H7 (cell line): ENCODE data around the gene RASL11A. TPM values are rescaled to one million over a fixed set of nuclear protein-coding genes. Genes with fewer than 3 reads are reported as not detected.
A peak's percentile ranks its signal among the peaks of the same experiment; 100 is the strongest.
"Not testable (repeated sequence)": the region's sequence is repeated elsewhere in the genome, so short reads cannot be mapped to it uniquely, and the experiment has no call there.

Source experiments
- DNase-seq: peaks from one replicate; pipeline ENCODE4 v3.0.0; 2012
- H3K27me3 ChIP-seq: 2 replicates; pipeline ENCODE4 v1.6.0; 2011; ENCODE audit warnings: mild to moderate bottlenecking, low read length; ENCODE audit not compliant: control insufficient read depth, insufficient read depth
- H3K36me3 ChIP-seq: replicated peaks from 2 replicates; pipeline ENCODE4 v1.5.1; 2011; ENCODE audit warnings: low read length; ENCODE audit not compliant: control insufficient read depth, insufficient read depth
- H3K4me3 ChIP-seq: 2 replicates; pipeline ENCODE4 v1.5.1; 2011; ENCODE audit warnings: low read depth, mild to moderate bottlenecking, control low read depth, low read length, moderate library complexity; ENCODE audit not compliant: insufficient read depth
- total RNA-seq: library from RNA; depleted of rRNA; stranded (reverse); fragments of >200 nt; shearing (Covaris generic); gene quantifications from 2 replicates; pipeline ENCODE4 v1.2.3, GENCODE V29; 2014; rRNA removed

Gene RASL11A, protein sequence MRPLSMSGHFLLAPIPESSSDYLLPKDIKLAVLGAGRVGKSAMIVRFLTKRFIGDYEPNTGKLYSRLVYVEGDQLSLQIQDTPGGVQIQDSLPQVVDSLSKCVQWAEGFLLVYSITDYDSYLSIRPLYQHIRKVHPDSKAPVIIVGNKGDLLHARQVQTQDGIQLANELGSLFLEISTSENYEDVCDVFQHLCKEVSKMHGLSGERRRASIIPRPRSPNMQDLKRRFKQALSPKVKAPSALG
- total RNA-seq = 3.3 and 3.5 TPM in 2 replicates

DNA sequence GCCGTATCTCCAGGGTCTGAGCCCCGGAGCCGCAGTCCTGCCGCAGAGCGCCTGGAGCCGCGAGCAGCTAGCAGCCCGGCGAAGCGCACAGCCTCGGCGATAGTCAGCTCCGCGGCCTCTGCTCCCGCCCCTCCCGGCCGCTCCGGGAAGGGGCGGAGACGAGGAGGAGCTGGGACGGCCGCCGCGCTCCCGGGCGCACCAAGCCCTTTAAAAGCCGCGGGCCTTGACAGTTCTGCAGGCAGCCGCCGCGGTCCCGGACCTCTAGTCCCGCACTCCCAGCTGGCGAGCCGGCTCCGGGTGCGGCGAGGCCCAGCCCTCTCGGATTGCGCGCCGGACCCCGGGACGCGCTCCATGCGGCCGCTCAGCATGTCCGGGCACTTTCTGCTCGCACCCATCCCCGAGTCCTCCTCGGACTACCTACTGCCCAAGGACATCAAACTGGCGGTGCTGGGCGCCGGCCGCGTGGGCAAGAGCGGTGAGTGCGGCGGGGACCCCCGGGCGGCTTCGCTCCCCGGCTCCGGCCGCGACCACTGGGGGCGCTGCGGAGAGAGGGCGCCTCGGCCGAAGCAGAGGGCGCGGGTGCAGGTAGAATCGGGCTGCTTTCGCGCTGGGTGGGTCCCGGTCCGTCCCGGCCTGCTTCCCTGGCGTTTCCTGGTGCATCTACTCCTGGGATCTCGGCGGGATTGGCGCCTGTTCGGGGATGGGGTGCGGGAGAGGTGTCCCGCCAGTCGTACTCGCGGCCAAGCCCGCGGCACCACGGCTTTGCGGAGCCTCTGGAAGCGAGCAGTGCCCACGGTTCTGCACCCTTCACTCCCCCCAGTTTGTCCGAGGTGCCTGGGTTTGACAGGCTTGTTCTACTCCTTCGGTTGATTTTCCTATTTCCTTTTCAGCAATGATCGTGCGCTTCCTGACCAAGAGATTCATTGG lies at the start of gene RASL11A:
Gene RASL11A, plus strand, starts transcription at position 237 of the 927 bp plus-strand sequence. Its CDS starts 115 bp downstream, at position 352.
- DNase-seq = peak; percentile 93
- peak within 1 kb of the TSS; percentile 79 for H3K4me3 ChIP-seq
- H3K27me3 ChIP-seq = peaks cover 14% of the 10 kb centered on the region
- H3K36me3 ChIP-seq = no peaks in the 10 kb centered on the region; the same call in 1 of the 2 replicates

- not testable (repeated sequence) for DNase-seq, H3K4me3 ChIP-seq, H3K27me3 ChIP-seq, H3K36me3 ChIP-seq
Measured at GRCh38 chr13:27222100-27222499, 48.5 kb upstream of the RASL11A start.

DNA sequence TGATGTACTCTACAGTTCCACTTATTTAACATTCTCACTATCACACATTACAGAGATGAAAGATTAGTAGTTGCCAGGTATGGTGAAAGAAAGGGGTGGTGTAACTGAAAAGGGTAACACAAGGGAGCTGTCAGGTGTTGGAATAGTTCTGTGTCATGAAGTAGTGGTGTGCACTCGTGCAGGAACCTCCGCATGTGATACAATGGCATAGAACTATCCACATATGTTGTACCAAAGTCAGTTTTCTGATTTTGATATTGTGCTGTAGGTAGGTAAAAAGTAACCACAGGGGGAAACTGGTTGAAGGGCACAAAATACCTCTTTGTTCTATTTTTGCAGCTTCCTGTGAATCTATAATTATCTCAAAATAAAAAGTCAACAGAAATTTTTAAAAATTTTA lies 43.6 kb upstream of the RASL11A start:
- DNase-seq = no peak
- no peaks in the 10 kb centered on the region; the same call in 1 of the 2 replicates for H3K27me3 ChIP-seq
- no peak overlapping the region for H3K4me3 ChIP-seq
- no peaks in the 10 kb centered on the region for H3K36me3 ChIP-seq

GRCh38 chr13:27228131-27228530 lies 42.5 kb upstream of the RASL11A start:
- no peak overlapping the region for H3K4me3 ChIP-seq
- no peaks in the 10 kb centered on the region; the same call in 1 of the 2 replicates for H3K27me3 ChIP-seq
- H3K36me3 ChIP-seq = no peaks in the 10 kb centered on the region
- no peak for DNase-seq

- no peak overlapping the region for H3K4me3 ChIP-seq
- H3K36me3 ChIP-seq = no peaks in the 10 kb centered on the region
- DNase-seq = no peak
- H3K27me3 ChIP-seq = no peaks in the 10 kb centered on the region; the same call in 1 of the 2 replicates
Measured at GRCh38 chr13:27229642-27230041, 41.0 kb upstream of the RASL11A start.

DNA sequence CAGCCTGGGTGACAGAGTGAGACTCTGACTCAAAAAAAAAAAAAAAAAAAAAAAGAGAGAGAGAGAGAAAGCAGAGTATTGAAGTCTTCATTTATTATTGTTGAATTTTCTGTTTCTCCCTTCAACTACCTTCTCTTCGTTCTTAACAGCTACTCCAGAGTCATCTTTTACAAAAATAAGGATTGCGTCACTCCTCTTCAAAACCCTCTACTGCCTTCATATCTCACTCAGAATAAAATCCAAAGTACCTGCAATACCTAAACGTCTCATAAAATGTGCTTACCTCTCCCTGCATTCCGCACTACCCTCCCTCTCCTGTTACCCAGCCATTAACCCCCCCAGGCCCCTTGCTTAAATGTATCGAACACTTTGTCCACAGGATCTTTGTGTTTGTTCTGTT lies 36.7 kb upstream of the RASL11A start:
- Histone ChIP-seq H3K4me3 (no peak overlapping the region), H3K27me3 (no peaks in the 10 kb centered on the region), H3K36me3 (no peaks in the 10 kb centered on the region)
- no peak for DNase-seq

GRCh38 chr13:27236478-27236877 lies 34.2 kb upstream of the RASL11A start:
- H3K4me3 ChIP-seq = no peak overlapping the region
- DNase-seq = no peak
- H3K36me3 ChIP-seq = no peaks in the 10 kb centered on the region
- H3K27me3 ChIP-seq = no peaks in the 10 kb centered on the region

DNA sequence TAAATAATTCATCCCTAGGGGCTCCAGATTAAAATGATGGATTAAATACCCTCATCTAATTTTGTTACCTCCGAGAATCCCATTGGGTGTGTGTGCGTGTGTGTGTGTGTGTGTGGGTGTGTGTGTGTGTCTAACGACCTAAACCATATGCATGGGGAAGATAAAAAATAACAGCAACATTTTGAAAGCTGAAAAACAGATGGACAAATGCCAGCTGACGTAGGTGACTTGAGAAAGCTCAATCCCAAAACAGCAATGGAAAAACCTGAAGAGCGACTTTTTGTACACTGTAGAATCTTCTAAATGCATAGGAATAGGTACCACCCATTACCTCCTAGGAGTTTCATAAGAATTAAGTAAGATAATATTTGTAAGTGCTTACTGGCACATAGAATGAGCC lies 27.9 kb upstream of the RASL11A start:
- no peak overlapping the region for H3K4me3 ChIP-seq
- H3K27me3 ChIP-seq = no peaks in the 10 kb centered on the region
- no peak for DNase-seq
- no peaks in the 10 kb centered on the region for H3K36me3 ChIP-seq

GRCh38 chr13:27245610-27246009 lies 25.0 kb upstream of the RASL11A start:
- H3K4me3 ChIP-seq = no peak overlapping the region
- DNase-seq = no peak
- no peaks in the 10 kb centered on the region for H3K36me3 ChIP-seq
- H3K27me3 ChIP-seq = no peaks in the 10 kb centered on the region

DNA sequence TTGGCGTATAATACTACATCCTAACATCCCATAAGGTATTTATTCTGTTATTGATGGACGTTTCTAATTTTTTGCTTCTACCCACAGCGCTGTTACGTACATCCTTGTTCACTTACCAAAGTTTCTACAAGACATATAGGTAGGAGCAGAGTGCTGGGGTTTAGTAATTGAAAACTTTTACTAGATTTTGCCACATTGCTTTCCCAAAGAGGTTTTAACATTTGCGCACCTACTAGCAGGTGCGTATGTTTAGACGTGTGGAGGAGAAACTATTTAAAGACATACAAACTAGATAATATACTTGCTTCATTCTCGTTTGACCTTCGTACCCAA lies 19.8 kb upstream of the RASL11A start:
- no peak for DNase-seq
- H3K4me3 ChIP-seq = peak overlapping the region; percentile 97

DNA sequence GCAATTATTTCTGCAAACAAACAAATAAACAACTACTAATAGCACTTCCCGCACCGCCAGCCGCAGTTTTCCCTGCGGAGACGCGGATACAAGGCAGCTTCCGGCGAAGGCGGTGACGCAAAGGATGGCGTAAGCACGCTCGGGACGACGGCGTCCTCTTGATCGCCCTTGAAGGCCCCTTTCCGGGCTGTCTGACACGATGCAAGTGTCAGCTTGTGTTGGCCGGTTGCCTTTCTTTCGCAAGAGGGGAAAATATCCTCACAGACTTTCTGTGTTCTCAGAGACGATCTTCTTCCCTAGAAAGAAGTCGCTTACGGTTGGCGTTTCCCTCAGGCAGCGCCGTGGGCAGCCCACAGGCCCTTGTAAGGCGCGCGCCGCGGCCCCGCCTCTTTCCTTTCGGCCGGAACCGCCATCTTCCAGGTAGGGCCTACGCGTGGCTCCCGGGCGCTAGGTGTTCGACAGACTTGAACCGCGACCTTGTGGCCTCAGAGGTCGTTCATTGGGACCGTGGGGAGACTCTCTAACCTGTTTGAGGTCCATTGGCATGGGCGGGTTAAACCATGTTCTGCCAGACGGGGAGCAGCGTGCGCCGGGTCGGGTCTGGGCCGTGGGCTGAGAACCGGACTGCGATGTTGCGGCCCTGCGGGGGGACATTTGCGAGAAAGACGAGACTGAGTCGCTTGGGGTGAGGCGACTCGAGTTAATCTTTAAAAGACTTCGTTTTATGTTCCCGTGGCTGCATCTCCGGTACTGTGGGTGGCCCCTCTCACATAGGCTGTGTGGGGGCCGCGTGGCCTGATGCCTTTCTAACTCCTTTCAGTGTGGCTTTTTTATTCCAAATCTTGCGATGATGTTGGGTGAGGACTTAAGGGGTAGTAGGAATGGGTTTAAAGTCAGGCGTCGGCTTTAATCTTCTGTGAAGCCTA lies 19.2 kb upstream of the RASL11A start, which contains the start of gene RPL21:
Gene RPL21, plus strand, starts transcription at position 393 of the 926 bp plus-strand sequence. CDS start 2,219 bp downstream, outside the sequence.
- Histone ChIP-seq H3K36me3 (peaks cover 18% of the 10 kb centered on the region), H3K4me3 (peak within 1 kb of the TSS; percentile 97), H3K27me3 (no peaks in the 10 kb centered on the region)
- DNase-seq = peak; percentile 84

More for the DNA sequence above, 19.8 kb upstream of the RASL11A start:
- Histone ChIP-seq H3K36me3 (peaks cover 17% of the 10 kb centered on the region), H3K27me3 (no peaks in the 10 kb centered on the region)

DNA sequence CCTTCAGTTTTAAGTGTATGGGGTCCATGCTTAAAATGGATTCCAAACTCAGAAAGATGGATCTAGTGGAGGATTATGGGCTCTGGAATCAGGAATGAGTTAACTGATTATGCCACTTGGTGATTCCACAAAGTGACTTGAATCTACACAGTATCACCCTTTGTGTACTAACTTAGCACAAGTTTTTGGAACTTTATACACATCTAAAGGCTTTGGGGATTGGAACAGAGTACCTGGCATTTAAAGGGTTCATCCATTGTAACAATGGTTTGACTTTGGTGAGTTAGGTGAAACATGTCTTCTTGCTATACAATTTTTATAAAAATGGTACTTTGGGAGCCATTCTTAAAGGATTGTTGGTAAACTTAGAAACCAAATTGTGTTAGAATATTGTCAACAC lies 18.2 kb upstream of the RASL11A start:
- DNase-seq = no peak
- peak overlapping the region; percentile 97 for H3K4me3 ChIP-seq
- H3K27me3 ChIP-seq = no peaks in the 10 kb centered on the region
- peaks cover 23% of the 10 kb centered on the region for H3K36me3 ChIP-seq

DNA sequence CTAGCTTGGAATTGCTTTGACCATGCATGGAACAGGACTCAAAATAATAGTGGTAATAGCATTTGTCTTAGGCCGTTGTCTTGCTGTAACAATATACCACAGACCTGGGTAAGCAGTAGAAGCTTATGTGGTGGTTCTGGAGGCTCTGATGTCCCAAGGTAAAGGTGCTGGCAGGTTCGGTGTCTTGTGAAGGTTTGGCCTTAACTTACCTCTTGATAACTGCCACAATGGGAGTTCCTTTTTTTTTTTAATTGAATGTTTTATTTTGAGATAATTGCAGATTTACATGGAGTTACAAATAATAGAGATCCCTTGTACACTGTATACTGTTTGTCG lies 13.4 kb upstream of the RASL11A start:
- Histone ChIP-seq H3K27me3 (no peaks in the 10 kb centered on the region), H3K36me3 (peaks cover 26% of the 10 kb centered on the region), H3K4me3 (no peak overlapping the region)
- DNase-seq = no peak

DNA sequence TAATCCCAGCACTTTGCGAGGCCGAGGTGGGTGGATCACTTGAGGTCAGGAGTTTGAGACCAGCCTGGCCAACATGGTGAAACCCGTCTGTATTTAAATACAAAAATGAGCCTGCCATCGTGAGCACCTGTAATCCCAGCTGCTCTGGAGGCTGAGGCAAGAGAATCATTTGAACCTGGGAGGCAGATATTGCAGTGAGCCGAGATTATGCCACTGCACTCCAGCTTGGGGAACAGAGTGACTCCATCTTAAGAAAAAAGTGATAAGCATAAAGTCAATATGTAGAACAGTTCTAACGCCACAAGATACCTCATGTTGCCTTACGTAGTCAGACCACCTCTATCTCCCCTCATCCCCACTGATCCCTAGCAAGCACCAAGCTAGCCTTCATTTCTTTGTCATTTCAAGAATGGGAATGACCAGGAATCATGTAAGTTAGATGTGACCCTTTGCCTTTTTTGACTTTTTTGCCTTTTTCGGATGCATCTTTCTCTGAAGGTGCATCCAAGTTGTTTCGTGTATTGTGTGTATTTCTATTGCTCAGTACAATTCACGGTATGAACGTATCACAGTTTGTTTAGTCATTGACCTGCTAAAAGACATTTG lies 12.9 kb upstream of the RASL11A start:
- Histone ChIP-seq H3K27me3 (no peaks in the 10 kb centered on the region), H3K36me3 (peaks cover 26% of the 10 kb centered on the region), H3K4me3 (no peak overlapping the region)
- no peak for DNase-seq
